ENCODE results near the gene LDHB.

GRCh38 chr12:21659383-21659782 lies 1.7 kb upstream of the LDHB start:
- TF ChIP-seq, protein P1, sequence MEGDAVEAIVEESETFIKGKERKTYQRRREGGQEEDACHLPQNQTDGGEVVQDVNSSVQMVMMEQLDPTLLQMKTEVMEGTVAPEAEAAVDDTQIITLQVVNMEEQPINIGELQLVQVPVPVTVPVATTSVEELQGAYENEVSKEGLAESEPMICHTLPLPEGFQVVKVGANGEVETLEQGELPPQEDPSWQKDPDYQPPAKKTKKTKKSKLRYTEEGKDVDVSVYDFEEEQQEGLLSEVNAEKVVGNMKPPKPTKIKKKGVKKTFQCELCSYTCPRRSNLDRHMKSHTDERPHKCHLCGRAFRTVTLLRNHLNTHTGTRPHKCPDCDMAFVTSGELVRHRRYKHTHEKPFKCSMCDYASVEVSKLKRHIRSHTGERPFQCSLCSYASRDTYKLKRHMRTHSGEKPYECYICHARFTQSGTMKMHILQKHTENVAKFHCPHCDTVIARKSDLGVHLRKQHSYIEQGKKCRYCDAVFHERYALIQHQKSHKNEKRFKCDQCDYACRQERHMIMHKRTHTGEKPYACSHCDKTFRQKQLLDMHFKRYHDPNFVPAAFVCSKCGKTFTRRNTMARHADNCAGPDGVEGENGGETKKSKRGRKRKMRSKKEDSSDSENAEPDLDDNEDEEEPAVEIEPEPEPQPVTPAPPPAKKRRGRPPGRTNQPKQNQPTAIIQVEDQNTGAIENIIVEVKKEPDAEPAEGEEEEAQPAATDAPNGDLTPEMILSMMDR (IDR thresholded peaks at IDR 0.05): no peak
- TF ChIP-seq FOSB (CRISPR knock-in tag; IDR thresholded peaks at IDR 0.05): no peak
- TF ChIP-seq, protein P2, sequence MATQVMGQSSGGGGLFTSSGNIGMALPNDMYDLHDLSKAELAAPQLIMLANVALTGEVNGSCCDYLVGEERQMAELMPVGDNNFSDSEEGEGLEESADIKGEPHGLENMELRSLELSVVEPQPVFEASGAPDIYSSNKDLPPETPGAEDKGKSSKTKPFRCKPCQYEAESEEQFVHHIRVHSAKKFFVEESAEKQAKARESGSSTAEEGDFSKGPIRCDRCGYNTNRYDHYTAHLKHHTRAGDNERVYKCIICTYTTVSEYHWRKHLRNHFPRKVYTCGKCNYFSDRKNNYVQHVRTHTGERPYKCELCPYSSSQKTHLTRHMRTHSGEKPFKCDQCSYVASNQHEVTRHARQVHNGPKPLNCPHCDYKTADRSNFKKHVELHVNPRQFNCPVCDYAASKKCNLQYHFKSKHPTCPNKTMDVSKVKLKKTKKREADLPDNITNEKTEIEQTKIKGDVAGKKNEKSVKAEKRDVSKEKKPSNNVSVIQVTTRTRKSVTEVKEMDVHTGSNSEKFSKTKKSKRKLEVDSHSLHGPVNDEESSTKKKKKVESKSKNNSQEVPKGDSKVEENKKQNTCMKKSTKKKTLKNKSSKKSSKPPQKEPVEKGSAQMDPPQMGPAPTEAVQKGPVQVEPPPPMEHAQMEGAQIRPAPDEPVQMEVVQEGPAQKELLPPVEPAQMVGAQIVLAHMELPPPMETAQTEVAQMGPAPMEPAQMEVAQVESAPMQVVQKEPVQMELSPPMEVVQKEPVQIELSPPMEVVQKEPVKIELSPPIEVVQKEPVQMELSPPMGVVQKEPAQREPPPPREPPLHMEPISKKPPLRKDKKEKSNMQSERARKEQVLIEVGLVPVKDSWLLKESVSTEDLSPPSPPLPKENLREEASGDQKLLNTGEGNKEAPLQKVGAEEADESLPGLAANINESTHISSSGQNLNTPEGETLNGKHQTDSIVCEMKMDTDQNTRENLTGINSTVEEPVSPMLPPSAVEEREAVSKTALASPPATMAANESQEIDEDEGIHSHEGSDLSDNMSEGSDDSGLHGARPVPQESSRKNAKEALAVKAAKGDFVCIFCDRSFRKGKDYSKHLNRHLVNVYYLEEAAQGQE (IDR thresholded peaks at IDR 0.05): no peak
- TF ChIP-seq USF2 (IDR thresholded peaks at IDR 0.05): no peak
- no peak for TF ChIP-seq MYC (IDR thresholded peaks at IDR 0.05; ENCODE audit: borderline replicate concordance, low read length)
- TF ChIP-seq MAFK (IDR thresholded peaks at IDR 0.05; ENCODE audit: partially characterized antibody): no peak
- no peak for TF ChIP-seq GATA3 (IDR thresholded peaks at IDR 0.05; ENCODE audit: borderline replicate concordance)
- no peak for TF ChIP-seq POLR2A (IDR thresholded peaks at IDR 0.05; ENCODE audit: low read length)
- TF ChIP-seq EP300 (IDR thresholded peaks at IDR 0.05): no peak
- TF ChIP-seq, protein P3, sequence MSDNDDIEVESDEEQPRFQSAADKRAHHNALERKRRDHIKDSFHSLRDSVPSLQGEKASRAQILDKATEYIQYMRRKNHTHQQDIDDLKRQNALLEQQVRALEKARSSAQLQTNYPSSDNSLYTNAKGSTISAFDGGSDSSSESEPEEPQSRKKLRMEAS (IDR thresholded peaks at IDR 0.05): no peak
- no peak for TF ChIP-seq CHD2 (IDR thresholded peaks at IDR 0.05; ENCODE audit: low read length, partially characterized antibody)
- TF ChIP-seq CEBPB (IDR thresholded peaks at IDR 0.05): no peak
- TF ChIP-seq JUNB (IDR thresholded peaks at IDR 0.05): no peak

Measured in A549 (cell line).